ENCODE measurements around the gene NUSAP1. TPM values are rescaled to one million over a fixed set of nuclear protein-coding genes. Genes with fewer than 3 reads are reported as not detected.
"Not testable (repeated sequence)": the region's sequence is repeated elsewhere in the genome, so short reads cannot be mapped to it uniquely, and the experiment has no call there.

The NUSAP1 gene
- total RNA-seq, 8 experiments from 2014 or later, result 1.7 to 140 (median 7.3) TPM

DNA sequence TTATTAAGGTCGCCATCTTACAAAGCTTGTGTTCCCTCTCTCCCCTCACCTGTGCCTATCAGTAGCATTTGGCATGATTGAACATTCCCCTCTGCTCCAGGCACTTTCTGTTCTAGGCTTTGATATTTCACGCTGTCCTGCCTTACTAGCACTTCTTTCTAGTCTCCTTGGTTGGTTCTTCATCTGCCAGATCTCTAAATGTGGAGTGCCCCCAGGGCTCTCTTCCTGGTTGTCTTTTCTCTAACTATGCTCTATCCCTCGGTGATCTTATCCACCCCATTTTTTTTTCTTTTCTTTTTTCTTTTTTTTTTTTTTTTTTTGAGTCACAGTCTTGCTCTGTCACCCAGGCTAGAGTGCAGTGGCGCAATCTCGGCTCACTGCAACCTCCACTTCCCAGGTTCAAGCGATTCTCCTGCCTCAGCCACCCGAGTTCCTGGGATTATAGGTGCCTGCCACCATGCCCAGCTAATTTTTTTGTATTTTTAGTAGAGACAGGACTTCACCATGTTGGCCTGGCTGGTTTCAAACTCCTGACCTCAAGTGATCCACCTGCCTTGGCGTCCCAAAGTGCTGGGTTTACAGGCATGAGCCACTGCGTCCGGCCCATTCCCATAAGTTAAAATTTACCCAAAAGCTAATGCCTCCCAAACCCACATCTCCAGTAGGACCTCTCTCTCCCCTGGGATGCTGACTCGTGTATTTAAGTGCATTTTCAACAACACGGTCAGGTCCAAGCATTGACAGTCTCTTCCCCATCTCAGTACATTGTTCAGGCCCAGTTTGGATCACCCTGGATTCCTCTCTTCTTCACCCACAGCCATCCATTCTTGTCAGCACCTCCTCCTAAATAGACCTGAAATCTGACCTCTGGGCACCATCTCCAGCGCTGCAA is 5.2 kb downstream of the NUSAP1 start:
- H3K27ac ChIP-seq, result no peak overlapping the region
- in situ Hi-C loops (cut with MboI; ENCODE audit: low pct_unique_long_range_greater_than_20kb in 2 of 9, low sequenced_read_pairs in 9 of 9, unreplicated experiment in 9 of 9), result no loop called here
- ATAC-seq (replicated peaks in 6 of 8), result no peak
- H3K4me3 ChIP-seq, result no peak overlapping the region
- peaks cover 0 to 2% of the 10 kb centered on the region in 2 donors for H3K4me1 ChIP-seq (replicated peaks in 1 of 2)
- WGBS, 10 experiments, result 86 to 100% (median 93%) methylated on average over 3 to 11 of the region's 13 CpGs

DNA sequence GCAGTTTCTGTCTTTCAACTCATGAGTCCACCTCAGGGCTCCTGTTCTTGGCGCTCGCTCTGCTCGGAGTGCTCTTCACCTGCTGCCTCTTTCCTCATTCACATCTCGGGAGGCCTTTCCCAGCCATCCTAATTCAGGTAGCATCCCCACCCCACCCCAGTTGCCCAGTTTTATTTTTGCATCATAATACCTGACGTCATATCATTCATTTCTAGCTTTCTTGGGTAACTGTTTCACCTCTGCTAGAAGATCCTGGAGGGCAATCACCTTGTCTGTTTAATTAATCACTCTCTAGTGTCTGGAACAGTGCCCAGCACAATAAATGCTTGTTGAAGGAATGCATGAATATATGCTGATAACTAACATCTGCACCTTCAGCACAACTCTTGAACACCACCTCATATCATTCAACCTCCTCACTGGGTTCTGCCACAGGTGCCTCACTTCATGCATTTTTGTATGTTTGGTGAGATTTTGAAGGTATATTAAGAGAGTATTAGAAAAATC is 7.6 kb downstream of the NUSAP1 start:
- Histone ChIP-seq H3K4me1 (replicated peaks in 1 of 2) (peaks cover 0 to 2% of the 10 kb centered on the region in 2 donors), H3K27ac (no peak overlapping the region), H3K4me3 (no peak overlapping the region)
- WGBS, 10 experiments, result 62 to 100% (median 94%) methylated on average over 1 to 4 of the region's 5 CpGs; no CpG with 5 or more reads in 5 of the 10 experiments
- ATAC-seq (replicated peaks in 6 of 8), result no peak
- in situ Hi-C loops (cut with MboI; ENCODE audit: low pct_unique_long_range_greater_than_20kb in 2 of 9, low sequenced_read_pairs in 9 of 9, unreplicated experiment in 9 of 9), result no loop called here

DNA sequence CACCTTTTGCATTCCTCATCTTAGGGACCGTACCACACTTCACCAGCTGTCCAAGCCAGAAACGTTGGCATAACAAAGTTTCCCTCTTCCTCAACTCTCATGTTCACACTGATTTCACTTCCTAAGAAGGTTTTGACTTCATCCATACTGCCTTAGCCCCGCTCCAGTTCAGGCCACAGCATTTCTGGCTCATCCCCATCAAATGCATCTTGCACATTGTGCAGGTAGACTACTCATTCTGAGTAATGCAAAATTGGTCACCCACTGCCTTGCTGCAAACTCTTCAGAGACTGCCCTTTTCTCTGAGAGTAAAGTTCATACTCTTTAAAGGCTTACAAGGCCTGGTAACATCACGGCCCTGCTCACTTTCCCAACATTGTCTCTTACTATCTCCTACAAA is 8.8 kb downstream of the NUSAP1 start:
- Histone ChIP-seq H3K4me1 (replicated peaks in 1 of 2) (peaks cover 0 to 2% of the 10 kb centered on the region in 2 donors), H3K27ac (no peak overlapping the region), H3K4me3 (no peak overlapping the region)
- in situ Hi-C loops (cut with MboI; ENCODE audit: low pct_unique_long_range_greater_than_20kb in 2 of 9, low sequenced_read_pairs in 9 of 9, unreplicated experiment in 9 of 9), result no loop called here
- WGBS, 10 experiments, result 17 to 100% (median 86%) methylated on average over 1 to 4 of the region's 4 CpGs; no CpG with 5 or more reads in 1 of the 10 experiments
- no peak for ATAC-seq (replicated peaks in 6 of 8)

DNA sequence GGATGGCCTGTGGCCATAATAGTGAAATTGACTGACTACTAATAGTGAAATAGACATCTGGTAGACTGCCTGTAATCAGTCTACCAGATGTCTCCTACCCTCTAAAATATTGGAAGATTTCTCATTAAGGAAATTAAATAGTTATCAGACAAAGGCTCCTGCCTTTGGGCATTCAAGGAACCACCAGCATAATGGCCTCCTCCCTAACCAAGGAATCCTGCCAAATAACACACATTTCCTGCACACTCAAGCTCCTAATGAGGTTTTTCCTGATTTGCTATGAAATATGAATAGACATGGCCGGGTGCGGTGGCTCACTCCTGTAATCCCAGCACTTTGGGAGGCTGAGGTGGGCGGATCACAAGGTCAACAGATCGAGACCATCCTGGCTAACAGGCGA is 14.6 kb downstream of the NUSAP1 start:
- in situ Hi-C loops (cut with MboI; ENCODE audit: low pct_unique_long_range_greater_than_20kb in 2 of 9, low sequenced_read_pairs in 9 of 9, unreplicated experiment in 9 of 9), result no loop called here
- ATAC-seq (replicated peaks in 6 of 8), result peak in 1 of 8 experiments; percentile 57
- no peak overlapping the region for H3K4me3 ChIP-seq
- H3K4me1 ChIP-seq (replicated peaks in 1 of 2), result no peaks in the 10 kb centered on the region
- H3K27ac ChIP-seq, result no peak overlapping the region
- 94% methylated on average over 2 of the region's 5 CpGs; no CpG with 5 or more reads in 9 of the 10 experiments for WGBS, 10 experiments

DNA sequence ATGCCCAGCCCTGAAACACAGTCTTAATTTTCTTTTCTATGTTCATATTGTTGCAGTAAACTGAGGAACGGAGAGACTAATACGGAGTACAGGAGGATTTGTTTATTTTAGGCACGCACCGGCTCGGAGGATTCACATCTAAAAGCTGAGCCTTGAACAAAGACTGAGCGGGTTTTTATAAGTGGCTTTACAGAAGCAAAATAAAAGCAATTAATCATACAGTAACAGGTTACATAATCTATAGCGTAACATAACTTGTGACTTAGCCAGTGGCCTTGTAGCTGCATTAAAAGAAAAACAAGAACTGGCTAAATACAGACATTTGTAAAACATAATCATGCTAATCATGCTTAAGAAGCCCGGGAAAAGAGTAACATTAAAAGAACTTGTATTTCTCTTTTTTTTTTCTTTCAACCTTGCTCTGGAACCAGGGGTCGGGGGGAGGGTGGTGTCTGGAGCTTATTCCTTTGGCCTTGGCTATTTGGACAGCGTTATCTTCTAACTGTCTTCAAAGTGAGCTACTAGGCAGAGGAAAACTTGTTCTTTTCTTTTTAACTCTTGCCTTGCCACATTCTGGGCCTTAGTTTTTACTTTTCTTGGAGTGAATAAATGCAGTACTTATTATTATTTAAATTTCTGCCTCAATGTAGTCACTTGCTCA is 17.5 kb downstream of the NUSAP1 start:
- Histone ChIP-seq H3K4me1 (replicated peaks in 1 of 2) (no peaks in the 10 kb centered on the region), H3K4me3 (no peak overlapping the region), H3K27ac (no peak overlapping the region)
- WGBS, 10 experiments, result 86 to 98% (median 94%) methylated on average over 3 to 10 of the region's 10 CpGs; no CpG with 5 or more reads in 1 of the 10 experiments
- in situ Hi-C loops (cut with MboI; ENCODE audit: low pct_unique_long_range_greater_than_20kb in 2 of 9, low sequenced_read_pairs in 9 of 9, unreplicated experiment in 9 of 9), result no loop called here
- no peak for ATAC-seq (replicated peaks in 6 of 8)

DNA sequence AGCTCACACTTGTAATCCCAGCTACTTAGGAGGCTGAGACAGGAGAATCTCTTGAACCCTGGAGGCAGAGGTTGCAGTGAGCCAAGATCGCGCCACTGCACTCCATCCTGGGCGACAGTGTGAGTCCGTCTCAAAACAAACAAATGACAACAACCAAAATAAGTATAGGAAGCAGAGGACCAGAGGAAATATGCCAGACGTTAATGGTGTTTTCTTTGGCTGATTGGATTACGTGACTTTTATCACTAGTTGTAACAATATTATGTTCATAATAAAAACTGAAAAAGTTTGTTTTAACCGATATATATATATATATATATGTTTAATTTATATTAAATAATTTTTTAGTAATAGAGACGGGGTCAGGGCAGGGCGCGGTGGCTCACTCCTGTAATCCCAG is 21.7 kb downstream of the NUSAP1 start:
- 91 to 100% (median 98%) methylated on average over 2 to 9 of the region's 10 CpGs; no CpG with 5 or more reads in 2 of the 10 experiments for WGBS, 10 experiments
- Histone ChIP-seq H3K4me3 (no peak overlapping the region), H3K4me1 (replicated peaks in 1 of 2) (no peaks in the 10 kb centered on the region), H3K27ac (no peak overlapping the region)
- ATAC-seq (replicated peaks in 6 of 8), result no peak
- in situ Hi-C loops (cut with MboI; ENCODE audit: low pct_unique_long_range_greater_than_20kb in 2 of 9, low sequenced_read_pairs in 9 of 9, unreplicated experiment in 9 of 9), result no loop called here

DNA sequence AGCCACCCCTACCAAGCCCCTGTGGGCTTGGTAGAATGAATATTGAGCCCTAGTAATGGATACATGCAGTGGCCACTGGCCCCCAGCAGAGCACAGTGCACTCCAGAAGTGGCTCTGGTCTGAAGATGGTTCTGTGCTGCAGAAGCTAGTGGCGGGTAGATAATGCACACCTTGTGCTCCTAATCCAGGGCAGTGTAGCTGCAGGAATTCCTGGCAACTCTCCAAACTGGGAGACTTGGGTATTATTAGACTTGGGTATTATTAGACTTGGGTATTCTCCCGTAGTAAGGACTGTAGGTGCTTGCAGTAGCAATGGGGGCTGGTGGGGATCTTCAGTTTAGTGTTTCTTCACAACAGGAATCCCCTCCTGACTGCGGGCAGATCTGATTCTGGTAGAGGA is 34.7 kb downstream of the NUSAP1 start:
- no peak for ATAC-seq (replicated peaks in 6 of 8)
- in situ Hi-C loops (cut with MboI; ENCODE audit: low pct_unique_long_range_greater_than_20kb in 2 of 9, low sequenced_read_pairs in 9 of 9, unreplicated experiment in 9 of 9), result no loop called here
- WGBS, 10 experiments, result 40 to 100% (median 86%) methylated on average over 1 to 3 of the region's 3 CpGs; no CpG with 5 or more reads in 3 of the 10 experiments

DNA sequence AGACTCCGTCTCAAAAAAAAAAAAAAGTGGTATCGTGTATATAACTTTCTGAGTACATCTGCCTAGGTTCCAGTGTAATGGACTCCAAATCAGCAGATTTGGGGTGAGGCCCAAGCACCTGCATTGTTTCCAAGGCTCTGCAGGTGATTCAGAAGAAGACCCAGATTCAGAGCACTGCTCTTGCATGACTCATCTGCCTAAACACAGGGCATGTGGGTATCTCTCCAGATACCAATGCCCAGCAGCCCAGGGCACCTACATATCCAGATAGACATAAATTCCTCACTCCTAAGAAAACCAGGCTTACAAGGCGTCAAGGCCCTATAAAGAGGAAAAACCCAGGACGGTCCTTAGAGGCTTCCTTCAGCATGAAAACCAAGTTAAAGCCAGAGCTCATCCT is 45.3 kb downstream of the NUSAP1 start:
- in situ Hi-C loops (cut with MboI; ENCODE audit: low pct_unique_long_range_greater_than_20kb in 2 of 9, low sequenced_read_pairs in 9 of 9, unreplicated experiment in 9 of 9), result no loop called here
- Histone ChIP-seq H3K27ac (no peak overlapping the region), H3K4me3 (no peak overlapping the region), H3K4me1 (replicated peaks in 1 of 2) (no peaks in the 10 kb centered on the region)
- ATAC-seq (replicated peaks in 6 of 8), result no peak
- 90 to 100% (median 94%) methylated on average over 1 to 2 of the region's 4 CpGs; no CpG with 5 or more reads in 7 of the 10 experiments for WGBS, 10 experiments

More for the DNA sequence above, 34.7 kb downstream of the NUSAP1 start:
- H3K4me1 ChIP-seq (replicated peaks in 1 of 2), result no peaks in the 10 kb centered on the region
- H3K4me3 ChIP-seq, result no peak overlapping the region
- no peak overlapping the region for H3K27ac ChIP-seq

DNA sequence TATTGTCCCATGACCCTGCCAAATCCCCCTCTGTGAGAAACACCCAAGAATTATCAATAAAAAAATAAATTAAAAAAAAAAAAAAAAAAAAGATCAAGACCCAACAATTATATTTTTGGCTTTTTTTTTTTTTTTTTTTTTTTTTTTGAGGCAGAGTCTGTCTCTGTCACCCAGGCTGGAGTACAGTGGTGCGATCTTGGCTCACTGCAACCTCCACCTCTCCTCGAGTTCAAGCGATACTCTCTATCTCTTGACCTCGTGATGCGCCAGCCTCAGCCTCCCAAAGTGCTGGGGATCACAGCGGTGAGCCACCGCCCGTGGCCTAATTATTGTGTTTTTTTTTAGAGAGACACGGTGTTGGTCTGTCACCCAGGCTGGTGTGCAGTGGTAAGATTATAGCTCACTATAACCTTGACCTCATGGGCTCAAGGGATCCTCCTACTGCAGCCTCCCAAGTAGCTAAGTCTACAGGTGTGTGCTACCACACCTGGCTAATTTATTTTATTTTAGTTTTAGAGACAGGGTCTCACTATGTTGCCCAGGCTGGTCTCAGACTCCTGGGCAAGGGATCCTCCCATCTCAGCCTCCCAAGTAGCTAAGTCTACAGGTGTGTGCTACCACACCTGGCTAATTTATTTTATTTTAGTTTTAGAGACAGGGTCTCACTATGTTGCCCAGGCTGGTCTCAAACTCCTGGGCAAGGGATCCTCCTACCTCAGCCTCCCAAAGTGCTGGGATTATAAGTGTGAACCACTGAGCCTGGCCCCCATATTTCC is 51.5 kb downstream of the NUSAP1 start:
- H3K27ac ChIP-seq; in situ Hi-C loops (cut with MboI; ENCODE audit: low pct_unique_long_range_greater_than_20kb in 2 of 9, low sequenced_read_pairs in 9 of 9, unreplicated experiment in 9 of 9); H3K4me3 ChIP-seq; H3K4me1 ChIP-seq (replicated peaks in 1 of 2); ATAC-seq (replicated peaks in 6 of 8): not testable (repeated sequence)
- WGBS, 10 experiments, result 83 to 100% (median 87%) methylated on average over 1 to 6 of the region's 9 CpGs; no CpG with 5 or more reads in 7 of the 10 experiments

DNA sequence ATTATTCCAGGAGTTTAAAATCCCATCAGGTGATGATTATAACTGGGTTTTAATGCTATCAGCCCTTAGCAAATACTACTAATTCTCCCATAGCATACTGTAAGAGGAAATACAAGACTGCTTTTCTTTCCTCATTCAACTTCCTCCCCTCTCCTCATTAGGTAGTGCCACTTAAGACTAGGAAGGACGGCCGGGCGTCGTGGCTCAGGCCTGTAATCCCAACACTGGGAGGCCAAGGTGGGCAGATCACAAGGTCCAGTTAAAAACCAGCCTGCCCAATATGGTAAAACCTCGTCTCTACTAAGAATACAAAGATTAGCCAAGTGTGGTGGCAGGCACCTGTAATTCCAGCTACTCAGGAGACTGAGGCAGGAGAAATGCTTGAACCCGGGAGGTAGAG is 55.0 kb downstream of the NUSAP1 start:
- no peak for ATAC-seq (replicated peaks in 6 of 8)
- H3K4me1 ChIP-seq (replicated peaks in 1 of 2), result no peaks in the 10 kb centered on the region
- 81 to 100% (median 98%) methylated on average over 1 to 6 of the region's 6 CpGs; no CpG with 5 or more reads in 2 of the 10 experiments for WGBS, 10 experiments
- in situ Hi-C loops (cut with MboI; ENCODE audit: low pct_unique_long_range_greater_than_20kb in 2 of 9, low sequenced_read_pairs in 9 of 9, unreplicated experiment in 9 of 9), result no loop called here
- no peak overlapping the region for H3K27ac ChIP-seq
- no peak overlapping the region for H3K4me3 ChIP-seq

DNA sequence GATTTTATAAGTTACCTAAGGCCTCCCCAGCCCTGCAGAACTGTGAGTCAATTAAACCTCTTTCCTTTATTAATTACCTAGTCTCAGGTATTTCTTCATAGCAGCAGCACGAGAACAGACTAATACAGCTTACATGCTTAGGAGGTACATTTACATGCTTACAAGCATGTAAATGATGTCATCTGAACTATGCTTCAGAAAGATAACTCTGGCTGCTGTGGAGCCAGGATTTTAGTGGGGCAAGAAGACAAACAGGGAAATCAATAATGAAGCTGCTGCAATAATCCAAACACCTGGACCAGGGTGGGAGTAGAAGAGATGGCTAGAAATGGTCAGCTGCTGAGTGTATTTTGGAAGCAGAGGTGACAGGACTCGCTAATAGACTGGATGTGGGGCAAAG is 60.0 kb downstream of the NUSAP1 start:
- H3K4me1 ChIP-seq (replicated peaks in 1 of 2), result no peaks in the 10 kb centered on the region
- no peak overlapping the region for H3K27ac ChIP-seq
- no peak overlapping the region for H3K4me3 ChIP-seq
- in situ Hi-C loops (cut with MboI; ENCODE audit: low pct_unique_long_range_greater_than_20kb in 2 of 9, low sequenced_read_pairs in 9 of 9, unreplicated experiment in 9 of 9), result no loop called here
- ATAC-seq (replicated peaks in 6 of 8), result no peak
- 75 to 100% (median 100%) methylated on average over 1 to 2 of the region's 2 CpGs; no CpG with 5 or more reads in 2 of the 10 experiments for WGBS, 10 experiments

DNA sequence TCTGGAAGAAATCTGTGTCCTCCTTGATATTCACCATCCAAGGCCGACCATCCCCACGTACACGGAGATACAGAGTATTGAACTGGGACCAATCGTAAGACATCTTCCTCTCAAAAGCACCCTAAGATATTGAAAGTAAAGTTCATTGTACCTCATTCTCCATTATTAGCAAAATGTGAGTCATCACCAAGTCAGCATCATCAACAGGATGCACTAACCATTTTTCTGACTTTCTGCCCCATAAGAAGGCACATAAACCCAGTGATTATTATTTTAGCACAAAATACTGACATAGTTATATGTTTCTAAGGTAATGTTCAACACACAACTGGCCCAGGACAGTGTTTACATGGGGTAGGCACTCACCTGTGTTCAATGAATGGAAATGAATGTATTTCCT is 62.2 kb downstream of the NUSAP1 start:
- Histone ChIP-seq H3K4me3 (no peak overlapping the region), H3K27ac (no peak overlapping the region), H3K4me1 (replicated peaks in 1 of 2) (no peaks in the 10 kb centered on the region)
- WGBS, 10 experiments, result 80 to 100% (median 87%) methylated on average over 1 to 4 of the region's 4 CpGs; no CpG with 5 or more reads in 3 of the 10 experiments
- in situ Hi-C loops (cut with MboI; ENCODE audit: low pct_unique_long_range_greater_than_20kb in 2 of 9, low sequenced_read_pairs in 9 of 9, unreplicated experiment in 9 of 9), result no loop called here
- ATAC-seq (replicated peaks in 6 of 8), result no peak

Measured in motor neuron (in vitro differentiated cells).